SK-N-SH (cell line): ENCODE data around the gene FIZ1. TPM values are rescaled to one million over a fixed set of nuclear protein-coding genes. Genes with fewer than 3 reads are reported as not detected.

Experiments
- CTCF ChIA-PET: fragments of 300-600, 350-600 bp; formaldehyde crosslinking; extraction: SDS; loops from one replicate; lab custom pipeline; 2021; lab: Yijun Ruan, JAX
- POLR2A ChIA-PET: fragments of 350-600 bp; sonication (Branson Sonifier 250); formaldehyde crosslinking; extraction: SDS; loops from one replicate; lab custom pipeline; 2020; ENCODE audit warnings: antibody characterized with exemption, inconsistent platforms; lab: Yijun Ruan, JAX
- DNase-seq: peaks from one replicate; pipeline ENCODE4 v3.0.0; 2012
- H2AFZ ChIP-seq: fragments of 200-600 bp; sonication (generic); 2 replicates; pipeline ENCODE4 v1.8.1; 2016; ENCODE audit warnings: antibody characterized with exemption, mild to moderate bottlenecking, low read depth
- H3F3A ChIP-seq: fragments of 200-600 bp; sonication (generic); replicated peaks from 2 replicates; pipeline ENCODE3; 2016; ENCODE audit warnings: antibody characterized with exemption, mild to moderate bottlenecking; ENCODE audit not compliant: insufficient read depth
- H3K27ac ChIP-seq, 2 experiments: fragments of 200-500 bp in 1 of 2; fragments of 200-600 bp in 1 of 2; sonication (Bioruptor generic) in 1 of 2; sonication (generic), shearing (Covaris generic) in 1 of 2; 2 replicates each; pipeline versions ENCODE4 v1.5.1 to v1.6.1; 2014 to 2016; ENCODE audit warnings: low read depth in 2 of 2, inconsistent platforms in 1 of 2, low read length in 1 of 2, mild to moderate bottlenecking in 1 of 2, mixed read lengths in 1 of 2
- H3K27me3 ChIP-seq: fragments of 200-600 bp; sonication (generic), shearing (Covaris generic); 2 replicates; pipeline ENCODE4 v1.6.1; 2016; ENCODE audit warnings: mixed run types; ENCODE audit not compliant: insufficient read depth
- H3K36me3 ChIP-seq, 2 experiments: fragments of 200-500 bp in 1 of 2; fragments of 200-600 bp in 1 of 2; sonication (Bioruptor generic) in 1 of 2; sonication (generic) in 1 of 2; replicated peaks in 1 of 2; 2 replicates each; pipeline versions ENCODE3 to v1.5.1; 2014 to 2016; ENCODE audit warnings: low read length in 1 of 2, mild to moderate bottlenecking in 1 of 2; ENCODE audit not compliant: insufficient read depth in 2 of 2, control insufficient read depth in 1 of 2
- H3K4me1 ChIP-seq, 2 experiments: fragments of 200-500 bp in 1 of 2; fragments of 200-600 bp in 1 of 2; sonication (Bioruptor generic) in 1 of 2; sonication (generic), shearing (Covaris generic) in 1 of 2; 2 replicates each; pipeline versions ENCODE4 v1.5.1 to v1.6.1; 2014 to 2016; ENCODE audit warnings: low read depth in 1 of 2, low read length in 1 of 2, mixed run types in 1 of 2; ENCODE audit not compliant: insufficient read depth in 2 of 2, control insufficient read depth in 1 of 2
- H3K4me2 ChIP-seq: fragments of 200-600 bp; sonication (generic), shearing (Covaris generic); 2 replicates; pipeline ENCODE4 v1.6.1; 2017; ENCODE audit warnings: mixed run types
- H3K4me3 ChIP-seq, 2 experiments: fragments of 200-500 bp in 1 of 2; fragments of 200-600 bp in 1 of 2; sonication (Bioruptor generic) in 1 of 2; sonication (generic), shearing (Covaris generic) in 1 of 2; 2 replicates each; pipeline versions ENCODE4 v1.5.1 to v1.8.1; 2014 to 2016; ENCODE audit warnings: low read depth in 2 of 2, inconsistent platforms in 1 of 2, low read length in 1 of 2, mild to moderate bottlenecking in 1 of 2, mixed read lengths in 1 of 2, moderate library complexity in 1 of 2
- H3K79me2 ChIP-seq: fragments of 200-600 bp; sonication (generic); 2 replicates; pipeline ENCODE4 v1.8.1; 2017; ENCODE audit warnings: mild to moderate bottlenecking; ENCODE audit not compliant: insufficient read depth
- H3K9ac ChIP-seq: fragments of 200-600 bp; sonication (generic); 2 replicates; pipeline ENCODE4 v1.6.1; 2017; ENCODE audit warnings: mixed run types
- H3K9me2 ChIP-seq: fragments of 200-600 bp; sonication (generic); 2 replicates; pipeline ENCODE4 v1.6.1; 2017; ENCODE audit warnings: mixed run types
- H3K9me3 ChIP-seq: fragments of 200-600 bp; sonication (generic); 2 replicates; pipeline ENCODE4 v1.6.1; 2017; ENCODE audit warnings: mixed run types, mild to moderate bottlenecking, moderate library complexity
- H4K20me1 ChIP-seq: fragments of 200-600 bp; sonication (generic); 2 replicates; pipeline ENCODE4 v1.6.1; 2017; ENCODE audit warnings: mild to moderate bottlenecking, mixed run types; ENCODE audit not compliant: insufficient read depth
- ELF1 ChIP-seq: IDR thresholded peaks from 2 replicates; pipeline ENCODE4 v1.4.0; 2012
- EP300 ChIP-seq, 2 experiments: IDR thresholded peaks; 2 replicates each; pipeline versions ENCODE4 v1.4.0 to v1.6.1; 2012; ENCODE audit warnings: borderline replicate concordance in 1 of 2, low read depth in 1 of 2, low read length in 1 of 2
- FOXJ3 ChIP-seq: sonication (generic); formaldehyde crosslinking; IDR thresholded peaks from 2 replicates; pipeline ENCODE4 v1.5.1; 2020; ENCODE audit warnings: mild to moderate bottlenecking, missing genetic modification reagents
- GABPA ChIP-seq: IDR thresholded peaks from 2 replicates; pipeline ENCODE4 v1.4.0; 2012; ENCODE audit warnings: low read depth, mild to moderate bottlenecking
- GATA2 ChIP-seq: sonication (generic); formaldehyde crosslinking; IDR thresholded peaks from 2 replicates; pipeline ENCODE4 v1.5.0; 2020; ENCODE audit warnings: mild to moderate bottlenecking, missing genetic modification reagents
- JUND ChIP-seq: IDR thresholded peaks from 2 replicates; pipeline ENCODE4 v1.4.0; 2012
- MEF2A ChIP-seq: IDR thresholded peaks from 2 replicates; pipeline ENCODE4 v1.4.0; 2012; ENCODE audit warnings: low read depth, borderline replicate concordance
- MXI1 ChIP-seq: IDR thresholded peaks from 2 replicates; pipeline ENCODE4 v1.6.1; 2012; ENCODE audit warnings: mild to moderate bottlenecking, low read depth, low read length, improper control_type of control experiment
- NFIC ChIP-seq: IDR thresholded peaks from 2 replicates; pipeline ENCODE4 v1.4.0; 2012; ENCODE audit warnings: borderline replicate concordance
- RCOR1 ChIP-seq: fragments of 150-350 bp; IDR thresholded peaks from 2 replicates; pipeline ENCODE4 v1.6.1; 2017; ENCODE audit warnings: antibody characterized with exemption, low read length
- RFX5 ChIP-seq: IDR thresholded peaks from 2 replicates; pipeline ENCODE4 v1.6.1; 2012; ENCODE audit warnings: mild to moderate bottlenecking, improper control_type of control experiment, low read length
- SIN3A ChIP-seq: IDR thresholded peaks from 2 replicates; pipeline ENCODE4 v1.6.1; 2012; ENCODE audit warnings: low read depth, mild to moderate bottlenecking, low read length, moderate library complexity, borderline replicate concordance
- TAF1 ChIP-seq: IDR thresholded peaks from 2 replicates; pipeline ENCODE4 v1.6.1; 2012; ENCODE audit warnings: low read depth, mild to moderate bottlenecking, low read length, moderate library complexity, borderline replicate concordance
- TEAD4 ChIP-seq: IDR thresholded peaks from 2 replicates; pipeline ENCODE4 v1.4.0; 2012; ENCODE audit warnings: mild to moderate bottlenecking, borderline replicate concordance; ENCODE audit not compliant: insufficient read depth
- WGBS: methylation state at CpG from one replicate; pipeline ENCODE4 v1.1.6; 2017; ENCODE audit warnings: low lambda C conversion rate; 5-methylcytosine and 5-hydroxymethylcytosine counted together
- polyA plus RNA-seq, 3 experiments: library from polyadenylated mRNA; depleted of rRNA; stranded (reverse); fragments of >200 nt; gene quantifications; 2 replicates each; pipeline ENCODE4 v1.2.3, GENCODE V29; 2012
- TF ChIP-seq, protein P1 (sequence below): IDR thresholded peaks from 2 replicates; pipeline ENCODE4; 2012
- TF ChIP-seq, protein P2 (sequence below): IDR thresholded peaks from 2 replicates; pipeline ENCODE4 v1.4.0; 2012; ENCODE audit warnings: low read depth, borderline replicate concordance
- TF ChIP-seq, protein P3 (sequence below): fragments of 150-350 bp; IDR thresholded peaks from 2 replicates; pipeline ENCODE4 v1.6.1; 2017; ENCODE audit warnings: antibody characterized with exemption, low read length, low read depth, borderline replicate concordance
- TF ChIP-seq, protein P4 (sequence below): fragments of 200-600 bp; sonication (generic); IDR thresholded peaks from 2 replicates; pipeline ENCODE4 v1.6.1; 2017; ENCODE audit warnings: antibody characterized with exemption, mild to moderate bottlenecking, moderate library complexity
- TF ChIP-seq, protein P5 (sequence below): IDR thresholded peaks from 2 replicates; pipeline ENCODE4 v1.6.1; 2012; ENCODE audit warnings: mild to moderate bottlenecking, low read depth, low read length, moderate library complexity

Gene FIZ1
- polyA plus RNA-seq, 1 of the 3 experiments (the other 2 are of a cell fraction), result 5.7 TPM

DNA sequence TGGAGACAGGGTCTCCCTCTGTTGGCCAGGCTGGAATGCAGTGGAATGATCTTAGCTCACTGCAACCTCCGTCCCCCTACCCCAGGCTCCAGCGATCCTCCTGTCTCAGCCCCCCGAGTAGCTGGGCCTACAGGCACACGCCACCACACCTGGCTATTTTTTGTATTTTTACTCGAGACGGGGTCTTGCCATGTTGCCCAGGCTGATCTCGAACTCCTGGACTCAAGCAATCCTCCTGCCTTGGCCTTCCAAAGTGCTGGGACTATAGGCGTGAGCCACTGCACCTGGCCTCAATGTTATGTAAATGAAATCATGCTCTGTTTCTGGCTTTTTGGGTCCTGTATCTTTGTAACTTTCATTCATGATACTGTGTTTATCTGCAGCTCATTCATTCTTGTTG, 10.6 kb downstream of the FIZ1 start:
- Histone ChIP-seq H3K9me3 (no peaks in the 10 kb centered on the region), H3K4me3 (no peak overlapping the region), H3K27ac (no peak overlapping the region), H3K4me1 (peaks cover 13 to 15% of the 10 kb centered on the region in 2 experiments; a peak in 2 of 4 replicates), H3K79me2 (no peaks in the 10 kb centered on the region), H4K20me1 (no peaks in the 10 kb centered on the region), H3K9me2 (no peaks in the 10 kb centered on the region), H3K36me3 (peaks cover under 1 to 10% of the 10 kb centered on the region in 2 experiments), H2AFZ (no peak overlapping the region), H3K4me2 (no peak overlapping the region), H3F3A (peaks cover 18% of the 10 kb centered on the region), H3K9ac (no peak overlapping the region), H3K27me3 (no peaks in the 10 kb centered on the region)
- POLR2A ChIA-PET, result interaction anchor here (4.1 kb wide), 1 partner anchor 10 kb away, joined by 32 read pairs; the partner anchor contains the start of gene FIZ1
- DNase-seq, result no peak
- CTCF ChIA-PET, result interaction anchor here (2.0 kb wide), 1 partner anchor 10 kb away, joined by 7 read pairs; the partner anchor contains the start of genes FIZ1 and ZNF524
- TF ChIP-seq RFX5 (no peak), EP300 (IDR thresholded peaks at IDR 0.05; ENCODE audit: borderline replicate concordance in 1 of 2, low read depth in 1 of 2, low read length in 1 of 2) (no peak), JUND (no peak), GABPA (no peak), TEAD4 (no peak), FOXJ3 (CRISPR knock-in tag) (no peak), ELF1 (no peak), RCOR1 (no peak), TAF1 (no peak), MXI1 (no peak), MEF2A (no peak), NFIC (no peak), SIN3A (no peak), GATA2 (CRISPR knock-in tag) (no peak)
- TF ChIP-seq, protein P1, sequence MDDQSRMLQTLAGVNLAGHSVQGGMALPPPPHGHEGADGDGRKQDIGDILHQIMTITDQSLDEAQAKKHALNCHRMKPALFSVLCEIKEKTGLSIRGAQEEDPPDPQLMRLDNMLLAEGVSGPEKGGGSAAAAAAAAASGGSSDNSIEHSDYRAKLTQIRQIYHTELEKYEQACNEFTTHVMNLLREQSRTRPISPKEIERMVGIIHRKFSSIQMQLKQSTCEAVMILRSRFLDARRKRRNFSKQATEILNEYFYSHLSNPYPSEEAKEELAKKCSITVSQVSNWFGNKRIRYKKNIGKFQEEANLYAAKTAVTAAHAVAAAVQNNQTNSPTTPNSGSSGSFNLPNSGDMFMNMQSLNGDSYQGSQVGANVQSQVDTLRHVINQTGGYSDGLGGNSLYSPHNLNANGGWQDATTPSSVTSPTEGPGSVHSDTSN, result no peak
- TF ChIP-seq, protein P2, sequence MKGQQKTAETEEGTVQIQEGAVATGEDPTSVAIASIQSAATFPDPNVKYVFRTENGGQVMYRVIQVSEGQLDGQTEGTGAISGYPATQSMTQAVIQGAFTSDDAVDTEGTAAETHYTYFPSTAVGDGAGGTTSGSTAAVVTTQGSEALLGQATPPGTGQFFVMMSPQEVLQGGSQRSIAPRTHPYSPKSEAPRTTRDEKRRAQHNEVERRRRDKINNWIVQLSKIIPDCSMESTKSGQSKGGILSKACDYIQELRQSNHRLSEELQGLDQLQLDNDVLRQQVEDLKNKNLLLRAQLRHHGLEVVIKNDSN, result no peak
- TF ChIP-seq, protein P3, sequence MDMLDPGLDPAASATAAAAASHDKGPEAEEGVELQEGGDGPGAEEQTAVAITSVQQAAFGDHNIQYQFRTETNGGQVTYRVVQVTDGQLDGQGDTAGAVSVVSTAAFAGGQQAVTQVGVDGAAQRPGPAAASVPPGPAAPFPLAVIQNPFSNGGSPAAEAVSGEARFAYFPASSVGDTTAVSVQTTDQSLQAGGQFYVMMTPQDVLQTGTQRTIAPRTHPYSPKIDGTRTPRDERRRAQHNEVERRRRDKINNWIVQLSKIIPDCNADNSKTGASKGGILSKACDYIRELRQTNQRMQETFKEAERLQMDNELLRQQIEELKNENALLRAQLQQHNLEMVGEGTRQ, result no peak
- TF ChIP-seq, protein P4, sequence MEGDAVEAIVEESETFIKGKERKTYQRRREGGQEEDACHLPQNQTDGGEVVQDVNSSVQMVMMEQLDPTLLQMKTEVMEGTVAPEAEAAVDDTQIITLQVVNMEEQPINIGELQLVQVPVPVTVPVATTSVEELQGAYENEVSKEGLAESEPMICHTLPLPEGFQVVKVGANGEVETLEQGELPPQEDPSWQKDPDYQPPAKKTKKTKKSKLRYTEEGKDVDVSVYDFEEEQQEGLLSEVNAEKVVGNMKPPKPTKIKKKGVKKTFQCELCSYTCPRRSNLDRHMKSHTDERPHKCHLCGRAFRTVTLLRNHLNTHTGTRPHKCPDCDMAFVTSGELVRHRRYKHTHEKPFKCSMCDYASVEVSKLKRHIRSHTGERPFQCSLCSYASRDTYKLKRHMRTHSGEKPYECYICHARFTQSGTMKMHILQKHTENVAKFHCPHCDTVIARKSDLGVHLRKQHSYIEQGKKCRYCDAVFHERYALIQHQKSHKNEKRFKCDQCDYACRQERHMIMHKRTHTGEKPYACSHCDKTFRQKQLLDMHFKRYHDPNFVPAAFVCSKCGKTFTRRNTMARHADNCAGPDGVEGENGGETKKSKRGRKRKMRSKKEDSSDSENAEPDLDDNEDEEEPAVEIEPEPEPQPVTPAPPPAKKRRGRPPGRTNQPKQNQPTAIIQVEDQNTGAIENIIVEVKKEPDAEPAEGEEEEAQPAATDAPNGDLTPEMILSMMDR, result no peak
- TF ChIP-seq, protein P5, sequence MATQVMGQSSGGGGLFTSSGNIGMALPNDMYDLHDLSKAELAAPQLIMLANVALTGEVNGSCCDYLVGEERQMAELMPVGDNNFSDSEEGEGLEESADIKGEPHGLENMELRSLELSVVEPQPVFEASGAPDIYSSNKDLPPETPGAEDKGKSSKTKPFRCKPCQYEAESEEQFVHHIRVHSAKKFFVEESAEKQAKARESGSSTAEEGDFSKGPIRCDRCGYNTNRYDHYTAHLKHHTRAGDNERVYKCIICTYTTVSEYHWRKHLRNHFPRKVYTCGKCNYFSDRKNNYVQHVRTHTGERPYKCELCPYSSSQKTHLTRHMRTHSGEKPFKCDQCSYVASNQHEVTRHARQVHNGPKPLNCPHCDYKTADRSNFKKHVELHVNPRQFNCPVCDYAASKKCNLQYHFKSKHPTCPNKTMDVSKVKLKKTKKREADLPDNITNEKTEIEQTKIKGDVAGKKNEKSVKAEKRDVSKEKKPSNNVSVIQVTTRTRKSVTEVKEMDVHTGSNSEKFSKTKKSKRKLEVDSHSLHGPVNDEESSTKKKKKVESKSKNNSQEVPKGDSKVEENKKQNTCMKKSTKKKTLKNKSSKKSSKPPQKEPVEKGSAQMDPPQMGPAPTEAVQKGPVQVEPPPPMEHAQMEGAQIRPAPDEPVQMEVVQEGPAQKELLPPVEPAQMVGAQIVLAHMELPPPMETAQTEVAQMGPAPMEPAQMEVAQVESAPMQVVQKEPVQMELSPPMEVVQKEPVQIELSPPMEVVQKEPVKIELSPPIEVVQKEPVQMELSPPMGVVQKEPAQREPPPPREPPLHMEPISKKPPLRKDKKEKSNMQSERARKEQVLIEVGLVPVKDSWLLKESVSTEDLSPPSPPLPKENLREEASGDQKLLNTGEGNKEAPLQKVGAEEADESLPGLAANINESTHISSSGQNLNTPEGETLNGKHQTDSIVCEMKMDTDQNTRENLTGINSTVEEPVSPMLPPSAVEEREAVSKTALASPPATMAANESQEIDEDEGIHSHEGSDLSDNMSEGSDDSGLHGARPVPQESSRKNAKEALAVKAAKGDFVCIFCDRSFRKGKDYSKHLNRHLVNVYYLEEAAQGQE, result no peak
- 91% methylated on average over 8 of the region's 8 CpGs for WGBS
